ENCODE data around the gene TRPM1.
A peak's percentile ranks its signal among the peaks of the same experiment; 100 is the strongest.

GRCh38 chr15:31024979-31025378, 76.5 kb downstream of the TRPM1 start:
- peak; percentile 96 for TF ChIP-seq GATA2 (IDR thresholded peaks at IDR 0.05; ENCODE audit: low read depth, low read length)
- peak; percentile 89 for TF ChIP-seq GATA3 (IDR thresholded peaks at IDR 0.05; ENCODE audit: low read depth, low read length)
